Activated CD8-positive, alpha-beta T cell treated with anti-CD3 and anti-CD28 coated beads, Interleukin-2, amount 10 ng/mL, durations not matched to agents 7 days and 5 days (primary cell): ENCODE results near the gene OGG1. TPM values are rescaled to one million over a fixed set of nuclear protein-coding genes. Genes with fewer than 3 reads are reported as not detected.

Experiments
- ATAC-seq: fragments of 150-1000 bp; cut with Tn5 transposase; one replicate; pipeline ENCODE4 v1.10.0; 2021; ENCODE audit warnings: moderate library complexity
- CTCF ChIA-PET: fragments of 350-600 bp; sonication (Branson Sonifier 250); formaldehyde crosslinking; loops from one replicate; lab custom pipeline; 2021; ENCODE audit warnings: antibody characterized with exemption; lab: Charles Lee
- POLR2A ChIA-PET: fragments of 350-600 bp; sonication (Branson Sonifier 250); formaldehyde crosslinking; loops from one replicate; lab custom pipeline; 2021; ENCODE audit warnings: antibody characterized with exemption; lab: Charles Lee
- DNase-seq: peaks from one replicate; pipeline ENCODE4 v3.0.0-alpha.2; 2020
- H3K27ac Mint-ChIP-seq: one replicate; pipeline ENCODE4 v1.8.0; 2021; ENCODE audit warnings: mild to moderate bottlenecking, mixed read lengths
- H3K27me3 Mint-ChIP-seq: one replicate; pipeline ENCODE4 v1.8.0; 2021; ENCODE audit warnings: low read depth, mixed read lengths
- H3K36me3 Mint-ChIP-seq: one replicate; pipeline ENCODE4 v1.8.0; 2021; ENCODE audit warnings: low read depth, mixed read lengths
- H3K4me1 Mint-ChIP-seq: one replicate; pipeline ENCODE4 v1.8.0; 2021; ENCODE audit warnings: low read depth, mixed read lengths
- H3K4me3 Mint-ChIP-seq: one replicate; pipeline ENCODE4 v1.8.0; 2021; ENCODE audit warnings: mild to moderate bottlenecking, mixed read lengths
- H3K9me3 Mint-ChIP-seq: one replicate; pipeline ENCODE4 v1.8.0; 2022; ENCODE audit warnings: mixed read lengths; ENCODE audit not compliant: insufficient read depth
- total RNA-seq, 2 experiments: library from RNA; stranded (reverse); gene quantifications; one replicate each; pipeline ENCODE4 v1.2.3, GENCODE V29; 2021

The OGG1 gene
- total RNA-seq, 2 experiments from 2014 or later: 36.9 to 37.7 TPM

DNA sequence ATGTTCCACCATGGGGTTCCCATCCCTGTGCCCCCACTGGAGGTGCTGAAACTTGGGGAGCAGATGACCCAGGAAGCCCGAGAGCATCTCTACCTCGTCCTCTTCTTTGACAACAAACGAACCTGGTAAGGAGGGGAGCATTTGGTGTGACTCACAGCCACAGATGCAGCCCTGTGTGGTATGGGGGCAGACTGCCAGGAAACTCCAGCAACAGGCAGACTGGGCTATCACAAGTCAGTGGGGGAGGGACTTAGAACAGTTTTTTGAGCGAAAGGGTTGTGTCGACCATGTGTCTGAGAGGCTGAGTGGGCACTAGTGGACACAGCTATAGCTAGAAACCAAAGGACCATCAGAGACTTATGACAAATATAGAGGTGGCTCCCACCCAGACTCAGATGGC lies 3.4 kb upstream of the OGG1 start:
- ATAC-seq (no peak), DNase-seq (no peak)
- Mint-ChIP-seq H3K9me3 (no peaks in the 10 kb centered on the region), H3K27me3 (no peaks in the 10 kb centered on the region), H3K4me3 (no peak overlapping the region), H3K27ac (peak overlapping the region; percentile 8), H3K36me3 (peaks cover 89% of the 10 kb centered on the region), H3K4me1 (peaks cover 66% of the 10 kb centered on the region)
- POLR2A ChIA-PET: interaction anchor here (0.7 to 2.6 kb wide), 2 partner anchors 13 to 47 kb away, joined by 3 to 10 read pairs; partner anchors contain the start of genes ARPC4 and TADA3
- CTCF ChIA-PET: interaction anchor here (0.9 to 2.5 kb wide), 3 partner anchors 9 to 19 kb away, joined by 3 to 8 read pairs (median 4); no protein-coding TSS in a partner anchor

DNA sequence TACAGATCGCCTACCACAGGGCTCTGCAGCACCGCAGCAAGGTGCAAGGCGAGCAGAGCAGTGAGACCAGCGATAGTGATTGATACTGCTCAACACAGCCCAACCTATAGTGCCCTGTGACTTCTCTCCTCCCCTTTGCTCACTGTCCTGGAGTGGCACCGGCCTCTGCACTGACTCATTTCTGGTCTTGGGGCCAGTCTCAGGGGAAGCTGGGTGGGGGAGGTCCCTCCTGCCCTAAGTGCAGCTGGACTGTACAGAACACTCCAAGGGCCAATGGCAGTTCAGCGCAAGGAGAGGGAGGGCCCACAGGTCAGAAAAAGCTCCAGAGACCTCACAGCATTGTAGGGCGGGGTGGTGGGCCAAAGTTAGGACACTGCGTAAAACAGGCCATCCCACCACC lies 2.5 kb upstream of the OGG1 start:
- Mint-ChIP-seq H3K4me3 (no peak overlapping the region), H3K4me1 (peaks cover 68% of the 10 kb centered on the region), H3K27ac (no peak overlapping the region), H3K27me3 (no peaks in the 10 kb centered on the region), H3K9me3 (no peaks in the 10 kb centered on the region), H3K36me3 (peaks cover 92% of the 10 kb centered on the region)
- ATAC-seq (no peak), DNase-seq (no peak)
- POLR2A ChIA-PET: interaction anchor here (0.6 to 4.4 kb wide), 2 partner anchors 15 to 19 kb away, joined by 3 to 29 read pairs; partner anchors contain the start of gene BRPF1
- CTCF ChIA-PET: interaction anchor here (1.5 to 2.5 kb wide), 3 partner anchors 14 to 185 kb away, joined by 3 to 8 read pairs (median 4); no protein-coding TSS in a partner anchor

GRCh38 chr3:9748031-9748430 lies 1.7 kb upstream of the OGG1 start:
- no peaks in the 10 kb centered on the region for H3K9me3 Mint-ChIP-seq
- DNase-seq (no peak), ATAC-seq (no peak)
- no peak overlapping the region for H3K4me3 Mint-ChIP-seq
- ChIA-PET CTCF (interaction anchor here (1.5 to 1.9 kb wide), 2 partner anchors 21 to 185 kb away, joined by 3 to 9 read pairs; no protein-coding TSS in a partner anchor), POLR2A (interaction anchor here (4.4 kb wide), 1 partner anchor 16 kb away, joined by 29 read pairs; the partner anchor contains the start of gene BRPF1)
- H3K27ac Mint-ChIP-seq: no peak overlapping the region
- H3K4me1 Mint-ChIP-seq: peaks cover 65% of the 10 kb centered on the region
- H3K27me3 Mint-ChIP-seq: no peaks in the 10 kb centered on the region
- peaks cover 88% of the 10 kb centered on the region for H3K36me3 Mint-ChIP-seq

- ATAC-seq: no peak
- Mint-ChIP-seq H3K4me3 (peak overlapping the region; percentile 98), H3K36me3 (peaks cover 85% of the 10 kb centered on the region), H3K9me3 (no peaks in the 10 kb centered on the region), H3K4me1 (peaks cover 71% of the 10 kb centered on the region), H3K27me3 (no peaks in the 10 kb centered on the region), H3K27ac (peak overlapping the region; percentile 95)
- ChIA-PET POLR2A (interaction anchor here (0.7 to 4.4 kb wide), 5 partner anchors 12 to 387 kb away, joined by 3 to 29 read pairs (median 15); partner anchors contain the start of genes ARPC4, BRPF1, TADA3 and THUMPD3), CTCF (interaction anchor here (1.2 to 1.9 kb wide), 5 partner anchors 10 to 33 kb away, joined by 4 to 9 read pairs (median 5); partner anchors contain the start of gene BRPF1)
- DNase-seq: no peak
Observed at GRCh38 chr3:9749296-9749644, 482 bp upstream of the OGG1 start.

GRCh38 chr3:9750556-9751411 lies 1.0 kb downstream of the OGG1 start:
- ChIA-PET POLR2A (interaction anchor here (1.0 to 4.4 kb wide), 5 partner anchors 9 to 58 kb away, joined by 4 to 29 read pairs (median 4); partner anchors contain the start of genes ARPC4, BRPF1 and TADA3), CTCF (interaction anchor here (1.0 to 2.3 kb wide), 2 partner anchors 24 to 181 kb away, joined by 4 to 8 read pairs; no protein-coding TSS in a partner anchor)
- ATAC-seq (no peak), DNase-seq (no peak)
- H3K4me1 Mint-ChIP-seq: peaks cover 72% of the 10 kb centered on the region
- peak overlapping the region; percentile 98 for H3K4me3 Mint-ChIP-seq
- no peaks in the 10 kb centered on the region for H3K9me3 Mint-ChIP-seq
- H3K27ac Mint-ChIP-seq: peak overlapping the region; percentile 95
- peaks cover 83% of the 10 kb centered on the region for H3K36me3 Mint-ChIP-seq
- no peaks in the 10 kb centered on the region for H3K27me3 Mint-ChIP-seq

DNA sequence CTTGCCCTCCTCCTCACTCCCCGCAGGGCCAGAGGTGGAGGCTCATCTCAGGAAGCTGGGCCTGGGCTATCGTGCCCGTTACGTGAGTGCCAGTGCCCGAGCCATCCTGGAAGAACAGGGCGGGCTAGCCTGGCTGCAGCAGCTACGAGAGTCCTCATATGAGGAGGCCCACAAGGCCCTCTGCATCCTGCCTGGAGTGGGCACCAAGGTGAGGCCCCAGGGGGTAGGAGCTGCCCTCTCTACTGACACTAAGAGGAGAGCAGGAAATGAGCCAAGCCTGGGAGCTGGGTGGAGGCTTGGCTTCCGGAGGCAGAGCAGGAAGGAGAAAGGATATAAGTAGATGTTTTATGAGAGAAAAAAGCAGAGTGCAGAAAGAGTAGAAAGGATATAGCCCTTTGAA lies 4.9 kb downstream of the OGG1 start:
- H3K9me3 Mint-ChIP-seq: no peaks in the 10 kb centered on the region
- ChIA-PET POLR2A (interaction anchor here (1.5 kb wide), 1 partner anchor 37 kb away, joined by 3 read pairs; no protein-coding TSS in a partner anchor), CTCF (interaction anchor here (0.9 to 1.7 kb wide), 2 partner anchors 22 to 53 kb away, joined by 3 to 5 read pairs; no protein-coding TSS in a partner anchor)
- peaks cover 69% of the 10 kb centered on the region for H3K36me3 Mint-ChIP-seq
- ATAC-seq (no peak), DNase-seq (no peak)
- H3K27me3 Mint-ChIP-seq: no peaks in the 10 kb centered on the region
- H3K4me1 Mint-ChIP-seq: peaks cover 42% of the 10 kb centered on the region
- H3K4me3 Mint-ChIP-seq: peak overlapping the region; percentile 22
- H3K27ac Mint-ChIP-seq: peak overlapping the region; percentile 69

DNA sequence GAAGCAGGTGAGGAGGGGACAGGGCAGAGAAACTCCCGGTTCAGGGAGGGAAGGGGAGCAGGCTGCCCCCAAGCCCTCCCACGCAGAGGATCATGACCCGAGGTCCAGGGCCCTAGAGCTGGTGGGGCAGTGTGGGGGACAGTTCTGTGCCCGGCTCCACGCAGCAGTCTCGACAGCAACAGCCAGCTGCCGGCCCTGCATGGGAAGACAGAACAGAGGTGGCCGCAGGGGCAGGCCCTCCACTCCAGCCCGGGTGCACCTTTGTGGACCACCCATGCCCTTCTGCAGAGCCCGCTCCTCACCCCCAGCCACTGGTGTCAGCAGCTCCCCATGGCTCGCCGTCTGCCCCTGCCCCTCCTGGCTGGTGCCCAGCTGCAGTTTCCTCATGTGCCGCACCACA lies 7.7 kb downstream of the OGG1 start:
- Mint-ChIP-seq H3K4me3 (no peak overlapping the region), H3K4me1 (peaks cover 21% of the 10 kb centered on the region), H3K27ac (no peak overlapping the region), H3K9me3 (no peaks in the 10 kb centered on the region), H3K27me3 (no peaks in the 10 kb centered on the region), H3K36me3 (peaks cover 62% of the 10 kb centered on the region)
- ChIA-PET CTCF (no interaction called here), POLR2A (no interaction called here)
- ATAC-seq: no peak
- no peak for DNase-seq

- H3K36me3 Mint-ChIP-seq: peaks cover 51% of the 10 kb centered on the region
- CTCF ChIA-PET: interaction anchor here (1.4 kb wide), 1 partner anchor 34 kb away, joined by 3 read pairs; no protein-coding TSS in a partner anchor
- no peaks in the 10 kb centered on the region for H3K9me3 Mint-ChIP-seq
- POLR2A ChIA-PET: no interaction called here
- ATAC-seq (no peak), DNase-seq (no peak)
- no peak overlapping the region for H3K27ac Mint-ChIP-seq
- H3K4me1 Mint-ChIP-seq: peaks cover 3% of the 10 kb centered on the region
- H3K4me3 Mint-ChIP-seq: no peak overlapping the region
- H3K27me3 Mint-ChIP-seq: no peaks in the 10 kb centered on the region
Observed at GRCh38 chr3:9760779-9761505, 11.2 kb downstream of the OGG1 start.

DNA sequence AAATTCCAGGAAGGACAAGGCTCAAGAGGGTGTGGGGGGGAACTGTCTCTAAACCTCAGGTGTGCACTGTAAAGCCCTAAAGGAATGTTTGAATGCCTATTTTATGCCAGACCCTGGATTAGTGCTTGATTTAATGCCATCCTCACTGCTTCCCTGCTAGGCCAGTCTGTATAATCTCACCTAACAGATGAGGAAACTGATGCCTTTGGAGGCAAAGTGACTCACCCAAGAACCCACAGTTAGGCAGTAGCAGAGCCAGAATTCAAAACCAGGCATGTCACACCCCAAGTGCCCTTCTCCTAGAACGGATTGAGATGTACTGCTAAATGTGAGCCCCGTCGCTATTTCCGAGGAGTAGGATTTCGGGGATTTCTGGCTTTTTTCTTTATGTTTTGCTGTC lies 12.2 kb downstream of the OGG1 start:
- ChIA-PET POLR2A (no interaction called here), CTCF (no interaction called here)
- H3K4me1 Mint-ChIP-seq: peaks cover 5% of the 10 kb centered on the region
- peaks cover 49% of the 10 kb centered on the region for H3K36me3 Mint-ChIP-seq
- no peak overlapping the region for H3K4me3 Mint-ChIP-seq
- no peaks in the 10 kb centered on the region for H3K9me3 Mint-ChIP-seq
- no peak overlapping the region for H3K27ac Mint-ChIP-seq
- no peaks in the 10 kb centered on the region for H3K27me3 Mint-ChIP-seq
- ATAC-seq (no peak), DNase-seq (no peak)

DNA sequence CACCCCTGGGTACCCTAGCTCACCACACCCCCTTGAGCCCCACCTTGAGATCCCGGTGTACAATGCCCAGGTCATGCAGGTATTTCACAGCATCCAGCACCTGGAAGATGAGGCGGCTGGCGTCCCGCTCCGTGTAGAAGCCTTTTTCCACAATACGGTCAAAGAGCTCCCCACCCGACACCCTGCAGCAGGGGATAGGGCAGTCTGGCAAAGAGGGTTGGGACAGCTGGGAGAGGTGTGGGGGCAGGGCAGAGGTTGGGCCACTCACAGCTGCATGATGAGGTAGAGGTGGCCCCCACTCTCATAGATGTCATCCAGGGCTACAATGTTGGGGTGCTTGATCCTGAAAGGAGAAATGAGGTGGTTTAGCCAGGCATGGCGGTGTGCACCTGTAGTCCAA lies 13.1 kb downstream of the OGG1 start:
- DNase-seq (no peak), ATAC-seq (no peak)
- CTCF ChIA-PET: interaction anchor here (0.8 to 1.5 kb wide), 3 partner anchors 11 to 21 kb away, joined by 3 read pairs; no protein-coding TSS in a partner anchor
- Mint-ChIP-seq H3K4me1 (peaks cover 15% of the 10 kb centered on the region), H3K9me3 (no peaks in the 10 kb centered on the region), H3K4me3 (no peak overlapping the region), H3K36me3 (peaks cover 45% of the 10 kb centered on the region), H3K27me3 (no peaks in the 10 kb centered on the region), H3K27ac (no peak overlapping the region)
- POLR2A ChIA-PET: no interaction called here

GRCh38 chr3:9765865-9766264 lies 16.1 kb downstream of the OGG1 start:
- ChIA-PET CTCF (no interaction called here), POLR2A (interaction anchor here (0.6 kb wide), 1 partner anchor 19 kb away, joined by 3 read pairs; no protein-coding TSS in a partner anchor)
- ATAC-seq: no peak
- Mint-ChIP-seq H3K27me3 (no peaks in the 10 kb centered on the region), H3K27ac (no peak overlapping the region), H3K9me3 (no peaks in the 10 kb centered on the region), H3K4me1 (peaks cover 38% of the 10 kb centered on the region), H3K36me3 (peaks cover 28% of the 10 kb centered on the region), H3K4me3 (no peak overlapping the region)
- DNase-seq: no peak
